Heart right ventricle (tissue), 16 donors: ENCODE data around the gene EYS. TPM values are rescaled to one million over a fixed set of nuclear protein-coding genes. Genes with fewer than 3 reads are reported as not detected.

ENCODE experiments used
- ATAC-seq, 8 donors: fragments of 200-7000 bp; cut with Tn5 transposase; one replicate each; pipeline ENCODE4 v1.9.1; 2020; ENCODE audit warnings: mild to moderate bottlenecking in 8 of 8, moderate library complexity in 8 of 8, moderate number of reproducible peaks in 1 of 8
- DNase-seq, 2 donors: peaks; one replicate each; pipeline ENCODE4 v3.0.0-alpha.2; 2020
- H3K27ac ChIP-seq, 10 donors: fragments of 200-600 bp; sonication (generic) in 2 of 10; one replicate each; pipeline versions ENCODE4 v1.5.0 to v1.8.0; 2020 to 2022; ENCODE audit warnings: mild to moderate bottlenecking in 3 of 10
- H3K27me3 ChIP-seq, 7 donors: fragments of 200-600 bp; one replicate each; pipeline ENCODE4 v1.8.0; 2021 to 2022; ENCODE audit warnings: mild to moderate bottlenecking in 2 of 7
- H3K36me3 ChIP-seq, 9 donors: fragments of 200-600 bp; sonication (generic) in 1 of 9; one replicate each; pipeline versions ENCODE4 v1.5.0 to v1.8.0; 2020 to 2022; ENCODE audit warnings: mild to moderate bottlenecking in 2 of 9
- H3K4me1 ChIP-seq, 9 donors: fragments of 200-600 bp; sonication (generic) in 1 of 9; one replicate each; pipeline versions ENCODE4 v1.5.0 to v1.8.0; 2020 to 2022; ENCODE audit warnings: mild to moderate bottlenecking in 4 of 9
- H3K4me3 ChIP-seq, 10 donors: fragments of 200-600 bp; sonication (generic) in 2 of 10; one replicate each; pipeline versions ENCODE4 v1.5.0 to v1.8.0; 2020 to 2022; ENCODE audit warnings: mild to moderate bottlenecking in 7 of 10, moderate library complexity in 2 of 10
- H3K9me3 ChIP-seq, 11 donors: fragments of 200-600 bp in 10 of 11; sonication (generic) in 2 of 11; one replicate each; pipeline versions ENCODE4 v1.5.0 to v1.8.0; 2013 to 2022; ENCODE audit warnings: mild to moderate bottlenecking in 2 of 11, control low read depth in 1 of 11, moderate library complexity in 1 of 11
- CTCF ChIP-seq, 9 donors: fragments of 200-600 bp; sonication (generic) in 2 of 9; IDR thresholded peaks; one replicate each; pipeline versions ENCODE4 v1.5.0 to v1.8.0; 2021 to 2022; ENCODE audit warnings: antibody characterized with exemption in 9 of 9, mild to moderate bottlenecking in 5 of 9, moderate library complexity in 1 of 9
- WGBS, 2 donors: extraction: QIAGEN DNeasy Blood & Tissue Kit; methylation state at CpG; one replicate each; pipeline ENCODE4 v1.1.7; 2013; ENCODE audit warnings: inconsistent platforms in 1 of 2; 5-methylcytosine and 5-hydroxymethylcytosine counted together
- intact Hi-C, 10 donors: fragments of 100-400 bp; cut with DNase I; formaldehyde crosslinking; loops; one replicate each; pipeline versions ENCODE4 v1.11.1 to v1.14.2; 2022
- polyA plus RNA-seq, 2 donors: library from polyadenylated mRNA; stranded (reverse); fragments of 200-250 nt; gene quantifications; one replicate each; pipeline ENCODE4 v1.2.3, GENCODE V29; 2013
- total RNA-seq, 10 donors: library from RNA; stranded (reverse); fragmentation: NEBNext Ultra II Directional in 3 of 10; extraction: Animal tissue kit (Norgen Biotek cat#: 25700) in 3 of 10; gene quantifications; one replicate each; pipeline versions ENCODE4 v1.2.1 to v1.2.4, GENCODE V29; 2021 to 2023
- donor health status: Arrhythmogenic right ventricular cardiomyopathy.
- donor health status: ischemic (EF 13 %, LVEDD 7.1; RV severe dilation, severe dysfunction).
- donor health status: healthy with polysubstance abuse.
- donor health status: DM: no; HTN: yes; CAD: no.
- donor health status: DM: no; HTN: no; CAD: no.
- donor health status: ischemic (EF 25% LVEDD 6.9; RV normal size, moderate dysfunction).
- donor health status: ischemic (EF 25% LVEDD 5.7; RV mildly dilated, moderate dysfunction).
- donor health status: healthy.
- donor health status: DM: yes; HTN: yes; CAD: no.
- donor health status: Ischemic cardiomyopathy.
- donor health status: ischemic (EF 35%, LVEDD 5.7; RV mildly dilated, moderate dysfunction).
- donor health status: nonischemic (EF 11% LVEDD 7.7; RV severe dilation, severe dysfunction).
- donor health status: DM: yes; HTN: yes; CAD: no.
- donor health status: PGD.
- donor health status: ischemic (EF 29% LVEDD 5.4; RV normal size, mild dysfunction).
- donor health status: nonischemic (EF 23%, LVEDD 6.1; RV moderate dilation, normal function).

EYS gene
- total and polyA plus RNA-seq, 12 donors = 0.02 to 0.40 (median 0.18) TPM; not detected in 8

DNA sequence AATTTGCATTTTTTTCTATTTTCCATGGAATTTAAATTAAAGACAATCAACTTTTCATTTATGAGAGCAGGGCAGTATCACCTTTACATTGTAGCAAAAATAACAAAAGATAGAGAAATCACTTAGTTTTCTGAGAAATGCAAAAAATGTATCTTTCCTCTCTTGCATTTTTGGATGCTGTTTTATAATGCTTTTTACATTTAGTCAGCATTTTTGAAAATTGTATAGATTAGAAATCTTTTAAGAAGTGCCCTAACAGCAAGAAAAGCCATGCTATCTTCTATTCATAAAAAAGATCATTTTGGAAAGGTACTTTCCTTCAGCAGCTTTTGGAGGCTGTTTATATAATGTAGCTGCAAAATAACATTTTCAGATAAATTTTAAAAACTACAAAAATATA is 421.8 kb downstream of the EYS start:
- intact Hi-C loops = no loop called here
- Histone ChIP-seq H3K36me3 (no peaks in the 10 kb centered on the region), H3K27me3 (no peaks in the 10 kb centered on the region), H3K4me1 (no peaks in the 10 kb centered on the region), H3K27ac (no peak overlapping the region), H3K4me3 (no peak overlapping the region), H3K9me3 (no peaks in the 10 kb centered on the region)
- DNase-seq (no peak), ATAC-seq (no peak)
- TF ChIP-seq CTCF (IDR thresholded peaks at IDR 0.05) = no peak

DNA sequence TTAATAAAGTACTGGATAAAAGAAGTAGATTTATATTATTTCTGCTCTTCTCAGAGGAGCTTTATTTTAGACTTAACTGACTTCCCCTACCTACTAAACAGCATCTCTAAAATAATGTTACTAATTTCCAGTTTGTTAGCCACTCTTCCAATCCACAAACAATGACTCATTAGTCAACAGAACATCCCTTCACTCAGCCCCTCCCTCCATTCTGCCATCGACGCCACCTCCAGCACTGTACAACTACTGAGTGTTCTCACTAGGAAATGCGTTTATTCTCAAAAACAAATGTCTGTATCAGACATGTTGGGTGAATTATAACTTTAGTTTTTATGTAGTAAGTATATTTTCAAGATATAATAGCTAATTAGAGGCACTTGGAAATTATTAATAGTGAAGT is 427.0 kb downstream of the EYS start:
- H3K4me1 ChIP-seq = no peaks in the 10 kb centered on the region
- intact Hi-C loops = no loop called here
- no peaks in the 10 kb centered on the region for H3K36me3 ChIP-seq
- H3K4me3 ChIP-seq = no peak overlapping the region
- H3K27me3 ChIP-seq = no peaks in the 10 kb centered on the region
- 87 to 92% methylated on average over 3 of the region's 3 CpGs for WGBS, 2 donors
- no peak for ATAC-seq
- no peaks in the 10 kb centered on the region for H3K9me3 ChIP-seq
- no peak for DNase-seq
- no peak overlapping the region for H3K27ac ChIP-seq
- TF ChIP-seq CTCF (IDR thresholded peaks at IDR 0.05) = no peak

GRCh38 chr6:65262241-65262640 is 444.8 kb downstream of the EYS start:
- no peak for TF ChIP-seq CTCF (IDR thresholded peaks at IDR 0.05)
- intact Hi-C loops = no loop called here
- Histone ChIP-seq H3K27me3 (no peaks in the 10 kb centered on the region), H3K36me3 (no peaks in the 10 kb centered on the region), H3K4me3 (no peak overlapping the region), H3K4me1 (no peaks in the 10 kb centered on the region), H3K9me3 (peaks cover 0 to 4% (median 0%) of the 10 kb centered on the region in 11 donors), H3K27ac (no peak overlapping the region)
- WGBS, 2 donors = 82 to 87% methylated on average over 3 of the region's 3 CpGs
- DNase-seq (no peak), ATAC-seq (no peak)

DNA sequence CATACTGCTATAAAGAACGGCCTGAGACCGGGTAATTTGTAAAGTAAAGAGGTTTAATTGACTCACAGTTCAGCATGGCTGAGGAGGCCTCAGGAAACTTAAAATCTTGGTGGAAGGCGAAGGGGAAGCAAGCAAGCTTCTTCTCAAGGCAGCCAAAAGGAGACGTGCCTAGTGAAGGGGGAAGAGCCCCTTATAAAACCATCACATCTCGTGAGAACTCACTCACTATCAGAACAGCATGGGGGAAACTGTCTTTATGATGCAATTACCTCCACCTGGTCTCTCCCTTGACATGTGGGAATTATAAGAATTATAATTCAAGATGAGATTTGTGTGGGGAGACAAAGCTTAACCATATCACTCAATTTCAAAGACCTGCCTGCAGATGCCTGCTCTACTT is 447.0 kb downstream of the EYS start:
- Histone ChIP-seq H3K4me3 (no peak overlapping the region), H3K4me1 (no peaks in the 10 kb centered on the region)

More for the DNA sequence above, 447.0 kb downstream of the EYS start:
- no peaks in the 10 kb centered on the region for H3K27me3 ChIP-seq
- ATAC-seq (no peak), DNase-seq (no peak)
- no peak overlapping the region for H3K27ac ChIP-seq
- no peaks in the 10 kb centered on the region for H3K36me3 ChIP-seq
- intact Hi-C loops = no loop called here
- 85 to 91% methylated on average over 5 of the region's 5 CpGs for WGBS, 2 donors
- H3K9me3 ChIP-seq = peaks cover 0 to 4% (median 0%) of the 10 kb centered on the region in 11 donors
- no peak for TF ChIP-seq CTCF (IDR thresholded peaks at IDR 0.05)
